Tibial artery (tissue), 4 donors: Measurements from ENCODE around the gene VAT1L.

Experiments used
- DNase-seq, 2 donors: peaks; one replicate each; pipeline ENCODE4 v3.0.0-alpha.2; 2019
- H3K27ac ChIP-seq, 2 donors: fragments of 200-600 bp; sonication (generic) in 1 of 2; 1 replicate in 1 of 2; 2 replicates in 1 of 2; pipeline ENCODE4 v1.5.1; 2018 to 2019; ENCODE audit warnings: mild to moderate bottlenecking in 1 of 2
- H3K27me3 ChIP-seq, 2 donors: fragments of 200-600 bp; sonication (generic) in 1 of 2; one replicate each; pipeline versions ENCODE4 v1.5.1 to v1.6.0; 2016 to 2019
- H3K36me3 ChIP-seq, 3 donors: fragments of 200-600 bp; sonication (generic) in 2 of 3; one replicate each; pipeline ENCODE4 v1.5.1; 2016 to 2019; ENCODE audit warnings: mild to moderate bottlenecking in 2 of 3
- H3K4me1 ChIP-seq, 4 donors: fragments of 200-600 bp; sonication (generic) in 2 of 4; 1 replicate in 3 of 4; 2 replicates in 1 of 4; pipeline ENCODE4 v1.5.1; 2016 to 2019
- H3K4me3 ChIP-seq, 2 donors: fragments of 200-600 bp; sonication (generic) in 1 of 2; 1 replicate in 1 of 2; 2 replicates in 1 of 2; pipeline ENCODE4 v1.5.1; 2018 to 2019; ENCODE audit warnings: mild to moderate bottlenecking in 2 of 2
- H3K9me3 ChIP-seq, 3 donors: fragments of 200-600 bp; sonication (generic) in 1 of 3; one replicate each; pipeline ENCODE4 v1.5.1; 2016 to 2019
- intact Hi-C: fragments of 100-400 bp; cut with DNase I; formaldehyde crosslinking; loops from one replicate; pipeline ENCODE4 v1.15.0; 2023; ENCODE audit warnings: low total_unique reads
- TF ChIP-seq, protein P1 (sequence below), 2 experiments: fragments of 200-600 bp in 1 of 2; fragments of 450-650 bp in 1 of 2; IDR thresholded peaks; one replicate each; pipeline ENCODE4 v1.5.1; 2017 to 2019; ENCODE audit warnings: antibody characterized with exemption in 2 of 2, mild to moderate bottlenecking in 1 of 2, moderate library complexity in 1 of 2

VAT1L gene

DNA sequence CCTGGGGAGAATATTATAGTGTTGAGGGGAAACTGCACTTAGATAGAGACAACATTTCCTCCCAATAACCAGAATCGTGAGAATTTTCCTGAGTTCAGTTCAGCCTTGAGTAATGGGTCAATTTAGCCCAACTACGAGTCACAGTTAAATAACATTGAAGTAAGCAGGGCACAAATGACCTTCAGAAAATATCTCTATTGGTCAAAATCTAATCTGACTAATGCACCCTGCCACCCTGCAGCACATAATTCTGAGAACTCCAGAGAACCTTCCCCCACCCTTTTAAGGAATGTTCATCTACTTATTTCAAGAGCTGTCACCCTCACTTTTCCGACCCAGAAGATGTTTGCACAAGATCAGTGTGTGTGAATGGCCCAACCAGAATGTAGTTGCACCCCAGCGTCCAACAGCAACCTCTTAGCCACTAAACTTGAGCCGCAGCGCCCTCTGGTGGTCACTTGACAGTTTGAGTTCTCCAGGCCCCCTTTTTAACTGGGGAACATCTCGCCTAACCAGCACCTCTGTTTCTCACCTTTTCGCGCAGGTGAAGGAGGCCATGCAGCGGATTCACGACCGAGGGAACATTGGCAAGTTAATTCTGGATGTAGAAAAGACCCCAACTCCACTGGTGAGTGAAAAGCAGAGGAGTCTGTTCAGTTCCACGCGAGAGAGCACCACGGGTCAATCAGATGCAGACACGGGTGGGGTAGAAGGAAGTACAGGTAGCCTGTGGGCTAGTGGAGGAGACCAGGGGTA is 183.1 kb downstream of the VAT1L start:
- intact Hi-C loops: loop anchor here (2.0 kb wide), 1 partner anchor 297 kb away; no protein-coding TSS in a partner anchor
- peaks cover 0 to 6% (median 0%) of the 10 kb centered on the region in 4 donors for H3K4me1 ChIP-seq
- no peak overlapping the region for H3K27ac ChIP-seq
- no peaks in the 10 kb centered on the region for H3K9me3 ChIP-seq
- no peaks in the 10 kb centered on the region for H3K36me3 ChIP-seq
- TF ChIP-seq, protein P1, sequence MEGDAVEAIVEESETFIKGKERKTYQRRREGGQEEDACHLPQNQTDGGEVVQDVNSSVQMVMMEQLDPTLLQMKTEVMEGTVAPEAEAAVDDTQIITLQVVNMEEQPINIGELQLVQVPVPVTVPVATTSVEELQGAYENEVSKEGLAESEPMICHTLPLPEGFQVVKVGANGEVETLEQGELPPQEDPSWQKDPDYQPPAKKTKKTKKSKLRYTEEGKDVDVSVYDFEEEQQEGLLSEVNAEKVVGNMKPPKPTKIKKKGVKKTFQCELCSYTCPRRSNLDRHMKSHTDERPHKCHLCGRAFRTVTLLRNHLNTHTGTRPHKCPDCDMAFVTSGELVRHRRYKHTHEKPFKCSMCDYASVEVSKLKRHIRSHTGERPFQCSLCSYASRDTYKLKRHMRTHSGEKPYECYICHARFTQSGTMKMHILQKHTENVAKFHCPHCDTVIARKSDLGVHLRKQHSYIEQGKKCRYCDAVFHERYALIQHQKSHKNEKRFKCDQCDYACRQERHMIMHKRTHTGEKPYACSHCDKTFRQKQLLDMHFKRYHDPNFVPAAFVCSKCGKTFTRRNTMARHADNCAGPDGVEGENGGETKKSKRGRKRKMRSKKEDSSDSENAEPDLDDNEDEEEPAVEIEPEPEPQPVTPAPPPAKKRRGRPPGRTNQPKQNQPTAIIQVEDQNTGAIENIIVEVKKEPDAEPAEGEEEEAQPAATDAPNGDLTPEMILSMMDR (IDR thresholded peaks at IDR 0.05): peak; percentile 72 to 87
- no peaks in the 10 kb centered on the region for H3K27me3 ChIP-seq
- DNase-seq: peak; percentile 79 to 86
- no peak overlapping the region for H3K4me3 ChIP-seq

DNA sequence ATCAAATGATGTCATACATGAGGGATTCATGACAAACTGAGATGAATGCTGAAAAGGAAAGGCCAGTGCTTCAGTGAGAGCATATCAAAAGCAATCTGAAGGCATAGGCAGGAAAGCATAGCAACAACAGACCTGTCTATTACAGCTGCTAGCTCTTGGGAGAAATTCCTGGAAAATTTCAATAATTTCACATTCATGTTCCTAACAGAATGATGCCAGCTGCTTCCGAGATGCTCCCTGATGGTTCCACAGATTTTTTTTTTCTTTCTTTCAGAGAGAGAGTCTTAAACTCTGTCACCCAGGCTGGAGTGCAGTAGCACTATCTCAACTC is 183.7 kb downstream of the VAT1L start:
- no peak for DNase-seq
- Histone ChIP-seq H3K9me3 (no peaks in the 10 kb centered on the region), H3K4me3 (no peak overlapping the region), H3K36me3 (no peaks in the 10 kb centered on the region), H3K27ac (no peak overlapping the region), H3K27me3 (no peaks in the 10 kb centered on the region), H3K4me1 (peaks cover 0 to 6% (median 0%) of the 10 kb centered on the region in 4 donors)
- intact Hi-C loops: loop anchor here (2.0 kb wide), 1 partner anchor 297 kb away; no protein-coding TSS in a partner anchor
- TF ChIP-seq, protein P1 (IDR thresholded peaks at IDR 0.05): no peak

DNA sequence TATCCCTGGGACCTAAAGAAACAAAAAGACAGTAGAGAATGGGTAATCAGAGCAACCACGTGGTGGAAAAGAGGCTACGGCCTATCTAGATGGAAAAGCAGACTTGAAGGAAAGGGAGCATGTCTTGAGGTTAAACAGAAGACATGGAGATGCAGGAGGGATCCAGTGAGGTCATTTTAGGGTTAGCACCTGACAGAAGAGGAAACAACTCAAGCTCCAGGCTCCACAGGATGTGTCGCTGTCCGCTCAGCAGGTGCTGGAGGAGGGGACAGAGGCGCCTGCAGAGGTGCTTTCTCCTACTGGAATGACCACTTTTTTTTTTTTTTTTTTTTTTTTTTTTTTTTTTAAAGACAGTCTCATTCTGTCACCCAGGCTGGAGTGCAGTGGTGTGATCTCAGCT is 186.5 kb downstream of the VAT1L start:
- H3K36me3 ChIP-seq: no peaks in the 10 kb centered on the region
- H3K27me3 ChIP-seq: no peaks in the 10 kb centered on the region
- no peak overlapping the region for H3K27ac ChIP-seq
- H3K9me3 ChIP-seq: no peaks in the 10 kb centered on the region
- H3K4me1 ChIP-seq: peaks cover 0 to 6% (median 0%) of the 10 kb centered on the region in 4 donors
- intact Hi-C loops: no loop called here
- no peak for DNase-seq
- TF ChIP-seq, protein P1 (IDR thresholded peaks at IDR 0.05): no peak
- H3K4me3 ChIP-seq: no peak overlapping the region

DNA sequence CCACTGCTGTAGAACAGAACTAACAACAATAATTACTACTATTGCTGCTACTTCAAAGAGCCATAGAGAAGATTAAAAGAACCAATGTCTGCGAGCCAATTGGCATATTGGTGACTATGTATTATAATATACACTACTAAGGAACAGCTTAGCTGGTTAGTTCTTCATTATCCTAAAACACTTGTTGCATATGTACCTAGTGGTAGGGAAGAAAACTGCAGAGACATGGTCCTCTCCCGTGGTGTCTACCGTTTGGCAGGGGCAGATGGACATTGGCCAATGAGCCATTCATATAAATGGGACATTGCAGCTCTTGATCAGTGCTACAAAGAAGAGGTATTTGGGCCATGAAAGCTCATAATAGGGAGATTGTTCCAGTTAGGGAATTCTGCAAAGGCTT is 187.6 kb downstream of the VAT1L start:
- Histone ChIP-seq H3K36me3 (no peaks in the 10 kb centered on the region), H3K4me3 (no peak overlapping the region), H3K4me1 (peaks cover 0 to 6% (median 0%) of the 10 kb centered on the region in 4 donors), H3K27ac (no peak overlapping the region), H3K9me3 (no peaks in the 10 kb centered on the region), H3K27me3 (no peaks in the 10 kb centered on the region)
- TF ChIP-seq, protein P1 (IDR thresholded peaks at IDR 0.05): no peak
- intact Hi-C loops: no loop called here
- no peak for DNase-seq

DNA sequence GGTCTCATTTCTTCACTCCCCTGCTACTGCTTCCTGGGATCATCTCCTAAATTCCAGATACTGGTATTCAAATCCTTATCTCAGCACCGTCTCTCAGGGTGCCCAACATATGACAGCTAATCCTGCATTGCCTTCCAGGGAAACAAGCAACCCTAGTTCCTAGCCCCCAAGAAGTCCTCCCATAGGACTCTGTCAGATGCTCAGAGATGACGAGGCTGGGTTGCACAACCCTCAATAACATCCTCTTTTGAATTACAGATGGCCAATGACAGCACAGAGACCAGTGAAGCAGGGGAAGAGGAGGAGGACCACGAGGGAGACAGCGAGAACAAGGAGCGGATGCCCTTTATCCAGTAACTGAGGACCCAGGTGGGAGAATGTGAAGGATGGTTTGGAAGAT is 189.0 kb downstream of the VAT1L start:
- H3K27me3 ChIP-seq: no peaks in the 10 kb centered on the region
- TF ChIP-seq, protein P1 (IDR thresholded peaks at IDR 0.05): no peak
- H3K36me3 ChIP-seq: no peaks in the 10 kb centered on the region
- intact Hi-C loops: no loop called here
- no peak overlapping the region for H3K4me3 ChIP-seq
- no peak for DNase-seq
- no peaks in the 10 kb centered on the region for H3K9me3 ChIP-seq
- H3K27ac ChIP-seq: no peak overlapping the region
- H3K4me1 ChIP-seq: no peaks in the 10 kb centered on the region
